Measurements from ENCODE around the gene HDAC7.
A peak's percentile ranks its signal among the peaks of the same experiment; 100 is the strongest.

Gene HDAC7

GRCh38 chr12:47778881-47779280, 40.8 kb downstream of the HDAC7 start:
- DNase-seq (ENCODE audit: low read depth in 2 of 2): no peak

GRCh38 chr12:47777741-47778558, 41.8 kb downstream of the HDAC7 start:
- no peak for DNase-seq (ENCODE audit: low read depth in 2 of 2)

- no peak for DNase-seq (ENCODE audit: low read depth in 2 of 2)
These were observed 42.6 kb downstream of the HDAC7 start for GRCh38 chr12:47777151-47777550.

DNA sequence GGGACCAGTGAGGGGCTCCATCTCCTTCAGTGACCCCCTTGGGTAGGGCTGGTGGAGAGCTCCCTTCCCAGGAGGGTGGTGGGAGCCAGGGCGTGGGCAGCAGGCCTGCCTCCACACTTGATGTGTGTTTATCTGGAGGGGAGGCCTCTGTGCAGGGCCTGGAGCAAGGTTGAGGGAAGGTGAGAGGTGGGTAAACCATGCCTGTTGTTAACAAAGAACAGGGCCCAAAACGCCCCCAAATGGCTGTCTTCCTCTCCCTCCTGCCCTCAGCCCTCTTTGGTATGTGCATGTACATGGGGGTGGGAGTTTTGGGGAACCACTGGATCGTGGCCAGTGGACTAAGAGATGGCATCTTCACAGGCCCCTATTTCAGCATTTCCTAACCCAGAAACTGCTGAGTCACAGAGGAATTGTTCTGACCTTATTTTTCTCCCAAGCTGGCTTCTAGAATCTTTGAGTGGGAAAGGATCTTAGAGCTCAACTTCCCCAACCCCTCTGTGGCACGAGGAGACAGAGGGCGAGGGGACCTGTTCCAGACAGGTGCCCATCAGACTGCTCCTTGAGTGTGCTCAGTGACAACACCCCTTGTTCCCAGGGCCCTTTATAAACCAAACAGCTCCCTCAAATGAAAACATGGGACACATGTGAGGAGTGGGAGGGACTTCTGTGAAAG, 43.1 kb downstream of the HDAC7 start:
- peak in 1 of 2 experiments; percentile 20 for DNase-seq (ENCODE audit: low read depth in 2 of 2)

DNA sequence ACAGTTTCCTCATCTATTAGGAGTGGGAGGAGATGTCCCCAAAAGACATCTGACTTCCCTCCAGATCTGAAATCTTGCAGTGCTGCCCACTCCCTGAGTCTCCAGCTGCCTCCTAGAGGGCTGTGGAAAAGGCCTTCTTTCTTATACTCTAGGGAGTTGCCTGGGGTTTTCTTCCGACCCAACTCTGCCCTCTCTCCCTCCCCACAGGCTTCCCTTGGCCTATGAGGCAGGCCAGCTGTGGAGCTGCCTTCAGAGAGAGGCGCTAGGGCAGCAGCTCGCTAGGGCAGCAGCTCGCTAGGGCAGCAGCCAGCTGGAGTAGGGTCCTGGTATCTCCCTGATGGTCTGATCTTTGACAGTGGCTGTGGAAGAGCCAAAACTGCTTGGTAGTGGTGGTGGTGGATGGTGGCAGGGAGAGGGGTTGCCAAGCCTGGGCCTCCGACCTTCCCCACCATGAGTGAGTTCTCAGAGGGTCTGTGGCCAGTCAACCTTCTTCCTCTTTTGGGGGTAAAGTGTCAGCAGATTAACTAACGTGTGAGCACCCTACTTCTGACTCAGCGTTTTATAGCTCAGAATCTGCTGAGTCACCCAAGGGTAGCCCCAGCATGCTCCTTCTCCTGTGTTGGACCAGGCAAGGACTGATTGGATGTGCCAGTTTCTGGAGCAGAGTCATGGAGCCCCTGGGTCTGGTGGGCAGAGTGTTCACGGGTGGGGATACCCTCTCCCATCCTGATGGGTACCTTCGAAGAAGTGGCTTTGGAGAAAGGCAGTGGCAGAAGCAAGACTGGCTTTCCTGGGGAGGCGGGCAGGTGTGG, 44.4 kb downstream of the HDAC7 start:
- no peak for DNase-seq (ENCODE audit: low read depth in 2 of 2)

DNA sequence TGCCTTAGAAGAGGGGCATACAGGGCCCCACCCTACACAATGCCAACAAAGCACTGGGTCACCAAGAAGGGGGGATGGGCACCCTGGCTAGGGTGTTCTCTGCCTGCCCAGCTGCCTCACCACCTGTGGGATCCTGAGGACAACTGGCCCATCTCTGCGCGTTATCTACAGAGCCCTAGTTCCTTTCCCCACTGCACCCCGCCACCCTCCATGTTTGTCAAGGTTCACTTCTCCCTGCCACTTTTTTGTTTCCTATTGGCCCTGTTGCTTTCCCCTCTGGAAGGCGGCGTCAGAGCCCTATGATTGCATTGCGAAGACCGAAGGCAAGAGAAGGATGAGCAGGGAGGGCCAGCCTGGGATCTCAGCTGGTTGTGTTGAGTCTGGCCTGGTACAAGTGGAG, 45.0 kb downstream of the HDAC7 start:
- DNase-seq (ENCODE audit: low read depth in 2 of 2): no peak

GRCh38 chr12:47773858-47774580, 45.7 kb downstream of the HDAC7 start:
- DNase-seq (ENCODE audit: low read depth in 2 of 2): no peak

DNA sequence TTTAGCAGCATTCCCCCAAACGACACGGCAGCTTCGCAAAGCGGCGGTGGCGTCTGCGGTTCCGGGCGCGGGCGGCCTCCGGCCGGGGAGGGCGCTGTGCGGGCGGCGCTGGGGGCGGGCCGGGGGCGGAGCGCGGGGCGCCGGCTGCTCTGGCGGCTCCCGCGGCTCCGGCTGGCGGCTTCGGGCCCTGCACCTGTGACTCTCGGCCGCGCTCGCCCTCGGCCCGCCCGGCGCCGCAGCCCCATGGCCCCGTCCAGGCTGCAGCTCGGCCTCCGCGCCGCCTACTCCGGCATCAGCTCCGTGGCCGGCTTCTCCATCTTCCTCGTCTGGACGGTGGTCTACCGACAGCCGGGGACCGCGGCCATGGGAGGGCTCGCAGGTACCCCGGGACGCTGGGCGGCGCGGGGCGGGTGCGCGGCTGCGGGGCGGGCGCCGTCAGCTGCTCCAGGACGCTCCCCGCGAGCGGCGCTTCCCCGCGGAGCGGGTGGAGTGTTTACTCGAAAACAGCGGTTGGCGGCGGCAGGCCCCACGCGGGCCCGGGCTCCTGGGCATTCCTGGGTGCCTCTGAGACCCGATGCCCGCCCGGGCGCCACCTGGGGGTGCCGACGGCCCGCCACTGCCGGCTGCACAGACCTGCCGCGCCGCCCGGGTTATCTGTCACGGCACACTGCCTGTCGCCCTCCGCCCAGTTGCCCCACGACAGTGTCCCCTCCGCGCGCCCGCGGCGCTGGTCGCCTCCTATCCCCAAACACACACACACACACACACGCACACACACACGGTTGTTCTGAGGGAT, 46.4 kb downstream of the HDAC7 start, which contains the start of gene SLC48A1:
Gene SLC48A1 (plus strand): TSS at position 177 of the 796 bp plus-strand sequence. CDS start 67 bp downstream, at position 244.
- no peak for DNase-seq (ENCODE audit: low read depth in 2 of 2)

- DNase-seq (ENCODE audit: low read depth in 2 of 2): no peak
These were observed 47.0 kb downstream of the HDAC7 start for GRCh38 chr12:47772738-47773061.

DNA sequence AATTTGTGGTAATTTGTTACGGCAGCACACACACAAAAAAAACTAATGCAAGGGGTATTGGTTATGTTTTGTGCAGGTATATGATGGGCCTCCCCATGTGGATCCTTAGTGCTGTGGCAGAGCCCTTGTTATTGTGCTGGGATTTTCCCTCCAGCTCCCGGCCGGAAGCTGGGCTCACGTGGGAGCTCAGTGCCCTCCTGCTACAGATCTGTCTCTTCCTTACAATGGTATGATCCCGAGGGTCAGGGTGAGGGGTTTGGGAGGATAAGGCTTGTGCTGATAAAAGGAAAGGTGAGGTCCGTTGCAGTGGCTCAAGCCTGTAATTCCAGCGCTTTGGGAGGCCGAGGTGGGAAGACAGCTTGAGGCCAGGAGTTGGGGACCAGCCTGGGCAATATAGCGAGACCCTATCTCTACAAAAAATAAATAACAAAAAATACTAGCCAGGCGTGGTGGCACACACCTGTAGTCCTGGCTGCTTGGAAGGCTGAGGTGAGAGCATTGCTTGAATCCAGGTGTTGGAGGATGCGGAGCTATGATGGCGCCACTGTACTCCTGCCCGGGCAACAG, 47.5 kb downstream of the HDAC7 start:
- no peak for DNase-seq (ENCODE audit: low read depth in 2 of 2)

DNA sequence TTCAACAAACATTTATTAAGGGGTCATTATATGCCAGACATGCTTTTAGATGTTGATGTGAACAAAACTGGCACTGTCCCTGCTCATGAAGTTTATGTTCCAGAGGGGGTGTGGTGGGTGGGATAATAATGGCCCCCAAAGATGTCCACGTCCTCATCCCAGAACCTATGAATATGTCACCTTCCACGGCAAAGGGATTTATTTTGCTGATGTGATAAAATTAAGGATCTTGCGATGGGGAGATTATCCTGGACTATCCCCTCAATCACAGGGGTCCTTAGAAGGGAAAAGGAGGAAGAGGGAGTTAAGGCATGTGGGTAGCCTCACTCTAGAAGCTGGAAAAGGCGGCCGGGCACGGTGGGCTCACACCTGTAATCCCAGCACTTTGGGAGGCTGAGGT, 48.4 kb downstream of the HDAC7 start:
- DNase-seq (ENCODE audit: low read depth in 2 of 2): no peak

- DNase-seq (ENCODE audit: low read depth in 2 of 2): no peak
These were observed 49.5 kb downstream of the HDAC7 start for GRCh38 chr12:47770086-47770726.

- DNase-seq (ENCODE audit: low read depth in 2 of 2): no peak
These were observed 50.2 kb downstream of the HDAC7 start for GRCh38 chr12:47769234-47770085.

DNA sequence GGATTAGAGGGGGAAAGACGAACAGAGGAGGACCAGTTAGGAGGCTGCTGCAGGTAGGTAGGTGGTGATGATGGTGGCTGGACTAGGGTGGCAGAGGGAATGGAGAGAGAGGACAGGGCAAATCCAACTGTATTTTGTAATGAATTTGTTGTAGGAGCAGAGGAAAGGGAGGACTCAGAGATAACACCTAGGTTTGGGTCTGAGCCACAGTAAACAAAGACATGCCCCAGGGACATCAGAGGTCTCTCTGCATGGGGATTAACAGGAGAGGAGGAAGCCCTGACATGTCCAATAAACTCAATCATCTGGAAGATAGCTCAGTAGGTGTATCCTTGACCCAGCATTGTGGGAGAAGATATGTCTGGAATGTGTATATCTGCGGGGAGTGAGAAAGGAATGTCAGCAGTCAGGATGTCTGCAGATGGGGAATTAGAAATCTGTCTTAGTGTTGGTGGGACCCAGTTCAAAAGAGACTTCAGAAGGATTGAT, 51.3 kb downstream of the HDAC7 start:
- DNase-seq (ENCODE audit: low read depth in 2 of 2): peak; percentile 36 to 40

DNA sequence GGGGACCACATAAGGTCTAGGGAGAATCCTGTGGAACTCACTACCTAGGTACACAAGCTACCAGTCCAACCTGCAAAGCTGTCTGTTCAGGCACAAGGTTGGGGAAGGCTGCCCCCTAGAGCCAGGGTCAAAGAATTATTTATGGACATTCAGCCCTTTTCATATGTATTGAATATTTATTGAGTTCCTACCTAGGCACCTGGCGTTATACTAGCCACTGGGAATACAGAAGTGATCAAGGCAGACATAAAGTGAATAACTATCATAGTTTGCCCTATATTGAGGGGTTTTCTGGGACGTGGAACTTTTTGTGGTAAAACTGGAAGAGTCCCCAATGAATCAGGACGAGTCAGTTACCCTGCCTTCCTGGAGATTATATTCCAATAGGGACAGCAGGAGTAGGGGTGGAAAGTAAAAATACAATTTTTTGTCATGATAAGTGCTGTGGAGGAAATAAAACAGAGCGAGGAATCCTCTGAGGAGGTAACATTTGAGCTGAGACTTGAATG, 52.4 kb downstream of the HDAC7 start:
- no peak for DNase-seq (ENCODE audit: low read depth in 2 of 2)

DNA sequence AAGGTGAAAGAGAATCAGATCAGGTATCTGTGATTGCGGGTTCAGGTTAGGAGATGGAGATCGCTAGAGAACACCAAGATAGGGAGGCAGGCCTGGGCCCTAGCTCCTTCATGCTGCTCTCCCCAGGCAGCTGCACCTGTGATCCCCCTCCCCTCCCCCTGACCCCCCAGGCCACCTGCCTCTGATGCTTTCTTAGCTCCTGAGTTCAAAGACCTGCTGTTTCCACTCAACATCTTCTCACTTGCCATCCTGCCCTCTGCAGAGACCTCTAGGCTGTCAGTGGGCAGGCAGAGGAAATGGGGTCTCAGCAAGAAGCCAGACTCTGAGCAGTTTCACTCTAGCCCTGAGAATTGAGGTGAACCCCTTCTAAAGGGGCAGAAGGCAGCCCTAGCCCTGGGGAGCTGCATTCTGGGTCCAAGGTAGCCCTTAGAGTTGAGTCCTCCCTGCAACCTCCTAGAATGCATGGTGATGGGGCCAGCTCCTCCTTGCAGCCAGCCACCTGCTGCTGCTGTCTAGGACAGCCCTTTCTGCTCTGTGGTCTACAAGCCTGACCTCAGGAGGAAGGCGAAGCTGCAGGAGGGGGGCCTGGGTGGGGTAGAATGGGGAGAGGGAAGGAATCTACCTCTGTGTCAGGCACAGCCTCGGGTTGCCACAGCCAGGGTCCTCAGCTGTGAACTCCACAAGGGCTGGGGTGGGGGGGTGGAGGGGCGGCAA, 53.0 kb downstream of the HDAC7 start:
- DNase-seq (ENCODE audit: low read depth in 2 of 2): no peak

DNA sequence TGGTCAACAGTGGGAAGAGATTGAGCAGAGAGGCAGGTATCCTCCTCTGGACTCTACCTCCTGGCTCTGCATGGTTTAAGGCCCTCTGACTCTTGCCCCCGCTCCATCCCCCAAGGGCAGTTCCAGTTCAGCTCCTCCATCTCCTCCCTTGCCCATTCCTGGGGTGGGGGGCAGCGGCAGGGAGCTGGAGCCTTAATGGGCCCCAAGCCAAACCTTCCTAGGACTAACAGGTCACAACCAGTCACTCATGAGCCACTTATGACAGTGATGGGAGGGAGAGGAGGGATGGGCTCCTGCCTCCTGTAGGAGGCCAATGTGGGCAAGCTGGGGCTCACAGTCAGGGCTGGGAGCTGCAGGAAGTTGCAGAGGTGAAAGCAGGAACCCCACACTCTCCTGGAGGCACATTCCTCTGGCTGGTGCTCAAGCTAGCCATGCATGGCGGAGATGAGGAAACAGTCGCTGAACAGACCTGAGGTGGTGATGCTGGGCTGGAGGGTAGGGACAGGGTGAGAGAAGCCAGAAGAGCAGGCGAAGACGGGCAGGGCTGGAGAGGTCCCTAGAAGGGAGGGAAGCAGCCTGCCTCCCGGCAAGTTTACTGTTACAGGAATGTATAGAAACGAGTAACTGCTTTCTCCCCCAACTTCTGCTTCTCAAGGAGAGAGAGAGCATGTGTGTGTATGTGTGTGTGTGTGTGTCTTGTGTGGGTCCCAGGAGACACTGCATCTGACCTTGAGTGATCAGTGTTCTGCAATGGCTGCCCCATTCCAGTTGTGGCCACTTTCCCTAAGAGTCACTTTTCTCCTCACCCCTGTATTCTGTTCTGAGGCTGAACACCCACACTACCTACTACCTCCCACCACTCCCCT, 56.0 kb downstream of the HDAC7 start:
- no peak for DNase-seq (ENCODE audit: low read depth in 2 of 2)
